H9 (cell line): ENCODE data around the gene SMAD3. TPM values are rescaled to one million over a fixed set of nuclear protein-coding genes. Genes with fewer than 3 reads are reported as not detected.

Source experiments
- DNase-seq: peaks from one replicate; pipeline ENCODE4 v3.0.0-alpha.2; 2017
- H2AFZ ChIP-seq: one replicate; pipeline ENCODE4 v1.6.1; 2013; ENCODE audit warnings: mild to moderate bottlenecking, low read length, control low read depth, moderate library complexity
- H2AK5ac ChIP-seq: 2 replicates; pipeline ENCODE4 v1.6.1; 2013; ENCODE audit warnings: low read length, control low read depth, mixed read lengths; ENCODE audit not compliant: insufficient read length
- H2BK120ac ChIP-seq: one replicate; pipeline ENCODE4 v1.6.1; 2013; ENCODE audit warnings: low read depth, mild to moderate bottlenecking, low read length, control low read depth, inconsistent platforms; ENCODE audit not compliant: poor library complexity, severe bottlenecking
- H2BK12ac ChIP-seq: 2 replicates; pipeline ENCODE4 v1.6.1; 2013; ENCODE audit warnings: low read length, control low read depth, mixed read lengths, low read depth; ENCODE audit not compliant: insufficient read length
- H2BK15ac ChIP-seq: 2 replicates; pipeline ENCODE4 v1.6.1; 2013; ENCODE audit warnings: low read depth, low read length, control low read depth
- H2BK20ac ChIP-seq: one replicate; pipeline ENCODE4 v1.6.1; 2013; ENCODE audit warnings: low read depth, mild to moderate bottlenecking, low read length, control low read depth, inconsistent platforms; ENCODE audit not compliant: poor library complexity, severe bottlenecking
- H2BK5ac ChIP-seq: 2 replicates; pipeline ENCODE4 v1.6.1; 2013; ENCODE audit warnings: low read length, control low read depth, mixed read lengths; ENCODE audit not compliant: insufficient read length
- H3K14ac ChIP-seq: 2 replicates; pipeline ENCODE4 v1.6.1; 2013; ENCODE audit warnings: low read length, control low read depth; ENCODE audit not compliant: insufficient read depth
- H3K18ac ChIP-seq: 2 replicates; pipeline ENCODE4 v1.6.1; 2013; ENCODE audit warnings: low read depth, mild to moderate bottlenecking, mixed read lengths, low read length, control low read depth; ENCODE audit not compliant: insufficient read length
- H3K23ac ChIP-seq: 2 replicates; pipeline ENCODE4 v1.6.1; 2013; ENCODE audit warnings: low read length, control low read depth, mixed read lengths, low read depth; ENCODE audit not compliant: insufficient read length
- H3K23me2 ChIP-seq: 2 replicates; pipeline ENCODE4 v1.6.1; 2013; ENCODE audit warnings: low read depth, mild to moderate bottlenecking, mixed read lengths, low read length, control low read depth; ENCODE audit not compliant: insufficient read length, poor library complexity, severe bottlenecking
- H3K27ac ChIP-seq: 2 replicates; pipeline ENCODE4 v1.5.1; 2013; ENCODE audit warnings: low read length, control low read depth, mixed read lengths, low read depth; ENCODE audit not compliant: insufficient read length
- H3K27me3 ChIP-seq: 2 replicates; pipeline ENCODE4 v1.6.1; 2013; ENCODE audit warnings: low read length, control low read depth, inconsistent platforms; ENCODE audit not compliant: insufficient read depth
- H3K4ac ChIP-seq: 2 replicates; pipeline ENCODE4 v1.6.1; 2013; ENCODE audit warnings: low read depth, mild to moderate bottlenecking, control low read depth, inconsistent platforms, low read length, moderate library complexity
- H3K4me1 ChIP-seq: 2 replicates; pipeline ENCODE4 v1.6.1; 2013; ENCODE audit warnings: low read length, control low read depth, inconsistent platforms; ENCODE audit not compliant: insufficient read depth
- H3K4me2 ChIP-seq: 2 replicates; pipeline ENCODE4 v1.6.1; 2013; ENCODE audit warnings: low read length, control low read depth, mixed read lengths; ENCODE audit not compliant: insufficient read length, insufficient read depth
- H3K56ac ChIP-seq: 2 replicates; pipeline ENCODE4 v1.6.1; 2013; ENCODE audit warnings: low read depth, mild to moderate bottlenecking, mixed read lengths, low read length, control low read depth; ENCODE audit not compliant: insufficient read length
- H3K79me1 ChIP-seq: 2 replicates; pipeline ENCODE4 v1.6.1; 2013; ENCODE audit warnings: low read depth, mild to moderate bottlenecking, moderate library complexity, low read length, control low read depth, inconsistent platforms; ENCODE audit not compliant: insufficient read depth, poor library complexity, severe bottlenecking
- H3K79me2 ChIP-seq: 2 replicates; pipeline ENCODE4 v1.6.1; 2013; ENCODE audit warnings: low read length, control low read depth, inconsistent platforms; ENCODE audit not compliant: insufficient read depth
- H3K9ac ChIP-seq: 2 replicates; pipeline ENCODE4 v1.6.1; 2013; ENCODE audit warnings: low read length, control low read depth, mixed read lengths; ENCODE audit not compliant: insufficient read length; ENCODE audit errors: extremely low read depth
- H3K9me3 ChIP-seq: one replicate; pipeline ENCODE4 v1.6.1; 2013; ENCODE audit warnings: low read depth, low read length, inconsistent platforms; ENCODE audit not compliant: control insufficient read depth
- H3T11ph ChIP-seq: one replicate; pipeline ENCODE4 v1.6.1; 2013; ENCODE audit warnings: mild to moderate bottlenecking, low read length, control low read depth, inconsistent platforms
- H4K20me1 ChIP-seq: one replicate; pipeline ENCODE4 v1.6.1; 2013; ENCODE audit not compliant: control insufficient read depth, insufficient read length, insufficient read depth
- H4K5ac ChIP-seq: 2 replicates; pipeline ENCODE4 v1.6.1; 2013; ENCODE audit warnings: low read depth, mild to moderate bottlenecking, mixed read lengths, low read length, control low read depth; ENCODE audit not compliant: insufficient read length
- H4K8ac ChIP-seq: replicated peaks from 2 replicates; pipeline ENCODE4 v1.6.1; 2013; ENCODE audit warnings: low read length, control low read depth, mixed read lengths, low read depth; ENCODE audit not compliant: insufficient read length
- H4K91ac ChIP-seq: 2 replicates; pipeline ENCODE4 v1.6.1; 2013; ENCODE audit warnings: low read depth, mild to moderate bottlenecking, moderate library complexity, mixed read lengths, low read length, control low read depth; ENCODE audit not compliant: insufficient read length
- H3K27ac Mint-ChIP-seq, 3 experiments: 2 replicates in 2 of 3; 3 replicates in 1 of 3; pipeline ENCODE4 v1.8.0; 2020 to 2021; ENCODE audit warnings: mixed read lengths in 3 of 3, mild to moderate bottlenecking in 1 of 3, moderate library complexity in 1 of 3
- H3K27me3 Mint-ChIP-seq: 2 replicates; pipeline ENCODE4 v1.8.0; 2021; ENCODE audit warnings: low read depth, mild to moderate bottlenecking, moderate library complexity, mixed read lengths
- H3K36me3 Mint-ChIP-seq, 3 experiments: 2 replicates in 2 of 3; 3 replicates in 1 of 3; pipeline ENCODE4 v1.8.0; 2020 to 2021; ENCODE audit warnings: low read depth in 3 of 3, mixed read lengths in 3 of 3; ENCODE audit not compliant: insufficient read depth in 1 of 3
- H3K4me1 Mint-ChIP-seq, 2 experiments: 2 replicates each; pipeline ENCODE4 v1.8.0; 2020; ENCODE audit warnings: mixed read lengths in 2 of 2
- H3K4me3 Mint-ChIP-seq, 2 experiments: 2 replicates in 1 of 2; 3 replicates in 1 of 2; pipeline ENCODE4 v1.8.0; 2020 to 2021; ENCODE audit warnings: mild to moderate bottlenecking in 2 of 2, mixed read lengths in 2 of 2, moderate library complexity in 1 of 2
- H3K9me3 Mint-ChIP-seq, 2 experiments: 2 replicates in 1 of 2; 3 replicates in 1 of 2; pipeline ENCODE4 v1.8.0; 2020; ENCODE audit warnings: mild to moderate bottlenecking in 2 of 2, mixed read lengths in 2 of 2, moderate library complexity in 1 of 2
- CTCF ChIP-seq: fragments of 200-600 bp; sonication (generic); conservative IDR thresholded peaks from 3 replicates; pipeline ENCODE4 v1.8.0; 2021; ENCODE audit warnings: antibody characterized with exemption, mild to moderate bottlenecking
- WGBS: extraction: QIAGEN DNeasy Blood & Tissue Kit; methylation state at CpG from one replicate; pipeline ENCODE4 v1.1.7; 2013; ENCODE audit warnings: missing lambda C conversion rate, low lambda C conversion rate, mixed read lengths; ENCODE audit not compliant: insufficient read length; ENCODE audit errors: extremely low coverage; 5-methylcytosine and 5-hydroxymethylcytosine counted together
- total RNA-seq: library from RNA; stranded (reverse); gene quantifications from 2 replicates; pipeline ENCODE4 v1.2.1, GENCODE V29; 2021

The SMAD3 gene
- total RNA-seq, 1 experiment from 2014 or later: 26.7 TPM

DNA sequence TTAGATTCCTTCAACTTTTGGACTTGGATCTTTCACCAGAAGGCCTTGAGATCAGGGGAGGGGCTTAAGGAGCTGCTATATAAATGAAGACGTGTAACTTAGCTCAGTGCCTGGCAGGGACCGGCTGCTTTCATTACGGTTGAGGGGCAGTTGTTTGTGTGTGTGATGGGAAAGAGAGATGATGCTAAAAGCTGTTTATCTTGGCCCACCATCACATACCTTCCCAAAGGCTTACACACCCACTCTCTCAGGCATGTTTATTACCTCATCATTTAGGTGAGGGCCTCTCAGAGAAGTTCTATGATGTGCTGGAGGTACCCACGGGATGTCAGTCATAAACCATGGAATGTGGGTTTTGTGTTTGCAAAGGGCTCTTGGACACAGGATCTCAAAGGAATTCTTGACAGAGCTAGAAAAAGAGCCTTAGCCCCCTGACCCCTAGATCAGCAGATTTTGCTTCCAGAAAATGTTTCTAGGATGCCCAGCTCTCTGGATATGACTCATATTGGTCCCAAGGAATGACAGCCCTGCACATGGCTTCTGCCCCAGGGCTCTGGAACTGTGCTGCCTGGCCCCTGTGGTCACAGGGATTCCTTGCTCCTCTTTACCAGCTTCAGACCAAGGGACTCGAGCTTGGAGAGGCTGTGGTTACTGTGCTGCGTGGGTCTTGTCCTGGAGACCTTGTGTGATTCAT, 15.9 kb upstream of the SMAD3 start:
- no CpG with 5 or more reads among the region's 6 CpGs for WGBS
- no peaks in the 10 kb centered on the region for H3K9me3 ChIP-seq

More for the DNA sequence above, 15.9 kb upstream of the SMAD3 start:
- Histone ChIP-seq H3K4me2 (no peak overlapping the region), H3K18ac (no peak overlapping the region), H3K4ac (no peak overlapping the region), H3K56ac (no peak overlapping the region), H2BK120ac (no peak overlapping the region), H3K23ac (no peak overlapping the region), H2BK20ac (no peak overlapping the region), H3K27me3 (no peaks in the 10 kb centered on the region), H4K91ac (no peak overlapping the region), H2AFZ (no peak overlapping the region), H2BK15ac (no peak overlapping the region), H4K8ac (no peak overlapping the region), H2BK5ac (no peak overlapping the region), H4K5ac (no peak overlapping the region), H3K23me2 (no peaks in the 10 kb centered on the region), H3K79me2 (no peaks in the 10 kb centered on the region), H3K79me1 (no peaks in the 10 kb centered on the region), H3T11ph (no peak overlapping the region), H3K4me1 (no peaks in the 10 kb centered on the region), H4K20me1 (no peaks in the 10 kb centered on the region), H3K14ac (no peak overlapping the region), H2BK12ac (no peak overlapping the region), H3K27ac (no peak overlapping the region), H2AK5ac (no peak overlapping the region), H3K9ac (no peak overlapping the region)
- Mint-ChIP-seq H3K27me3 (no peaks in the 10 kb centered on the region; the same call in 1 of the 2 replicates), H3K36me3 (no peaks in the 10 kb centered on the region; a peak in 1 of 7 replicates), H3K4me1 (peaks cover 8% of the 10 kb centered on the region in 2 experiments), H3K27ac (no peak overlapping the region), H3K9me3 (no peaks in the 10 kb centered on the region; a peak in 1 of 5 replicates), H3K4me3 (no peak overlapping the region)
- no peak for TF ChIP-seq CTCF
- DNase-seq: no peak
